ENCODE measurements around the gene SLC30A7.

SLC30A7 gene

GRCh38 chr1:100979631-100980030 lies 83.7 kb downstream of the SLC30A7 start:
- Histone ChIP-seq H2BK15ac (ENCODE audit: low read depth, poor library complexity, severe bottlenecking) (no peak overlapping the region), H4K91ac (ENCODE audit: low read length) (no peak overlapping the region)

GRCh38 chr1:100982793-100983192 lies 86.9 kb downstream of the SLC30A7 start:
- Histone ChIP-seq H2AK5ac (ENCODE audit: low read length, severe bottlenecking) (no peak overlapping the region), H2AFZ (ENCODE audit: low read depth, low read length) (no peak overlapping the region), H2BK5ac (ENCODE audit: low read depth, low read length, poor library complexity, severe bottlenecking) (no peak overlapping the region), H3K36me3 (ENCODE audit: control insufficient read depth in 1 of 2, insufficient read depth in 2 of 2, low read depth in 1 of 2, low read length in 2 of 2) (peaks cover 3 to 37% of the 10 kb centered on the region in 2 experiments), H4K8ac (ENCODE audit: low read length) (no peak overlapping the region), H3K18ac (ENCODE audit: low read depth in 1 of 2, low read length in 2 of 2) (no peak overlapping the region), H3K4me2 (ENCODE audit: low read length, poor library complexity, severe bottlenecking) (no peak overlapping the region), H3K9me3 (ENCODE audit: control insufficient read depth, low read length) (no peaks in the 10 kb centered on the region), H3K4ac (ENCODE audit: low read depth in 1 of 2, low read length in 2 of 2) (no peak overlapping the region), H3K79me1 (replicated peaks; ENCODE audit: low read length, poor library complexity, severe bottlenecking) (peaks cover 8% of the 10 kb centered on the region), H3K27ac (ENCODE audit: low read length, poor library complexity, severe bottlenecking) (no peak overlapping the region), H2BK15ac (ENCODE audit: low read depth, poor library complexity, severe bottlenecking) (no peak overlapping the region), H2BK120ac (ENCODE audit: low read depth, low read length) (no peak overlapping the region), H3K14ac (ENCODE audit: low read length in 2 of 2) (no peak overlapping the region), H3K27me3 (ENCODE audit: control insufficient read depth in 1 of 2, insufficient read depth in 1 of 2, low read length in 2 of 2) (no peaks in the 10 kb centered on the region), H3K4me1 (ENCODE audit: control insufficient read depth, insufficient read depth, low read depth, low read length) (peaks cover under 1% of the 10 kb centered on the region), H4K91ac (ENCODE audit: low read length) (no peak overlapping the region), H2BK12ac (ENCODE audit: low read length in 2 of 2) (no peak overlapping the region), H3K9ac (ENCODE audit: low read length) (no peak overlapping the region), H3K4me3 (ENCODE audit: insufficient read depth in 1 of 2, low read depth in 1 of 2, low read length in 2 of 2) (no peak overlapping the region), H3K23ac (ENCODE audit: low read length in 2 of 2) (no peak overlapping the region)
- WGBS: 100% methylated on average over 4 of the region's 4 CpGs
- DNase-seq: no peak

More at GRCh38 chr1:100979631-100980030, 83.7 kb downstream of the SLC30A7 start:
- H2BK5ac ChIP-seq (ENCODE audit: low read depth, low read length, poor library complexity, severe bottlenecking): no peak overlapping the region
- no peak overlapping the region for H3K14ac ChIP-seq (ENCODE audit: low read length in 2 of 2)
- H3K4ac ChIP-seq (ENCODE audit: low read depth in 1 of 2, low read length in 2 of 2): no peak overlapping the region
- no peak overlapping the region for H3K9ac ChIP-seq (ENCODE audit: low read length)
- no peak overlapping the region for H2BK120ac ChIP-seq (ENCODE audit: low read depth, low read length)
- H2AK5ac ChIP-seq (ENCODE audit: low read length, severe bottlenecking): no peak overlapping the region
- peaks cover 8% of the 10 kb centered on the region for H3K79me1 ChIP-seq (replicated peaks; ENCODE audit: low read length, poor library complexity, severe bottlenecking)
- H4K8ac ChIP-seq (ENCODE audit: low read length): no peak overlapping the region
- peaks cover 1% of the 10 kb centered on the region for H3K4me1 ChIP-seq (ENCODE audit: control insufficient read depth, insufficient read depth, low read depth, low read length)
- H3K23ac ChIP-seq (ENCODE audit: low read length in 2 of 2): no peak overlapping the region
- no peak overlapping the region for H2BK12ac ChIP-seq (ENCODE audit: low read length in 2 of 2)
- H2AFZ ChIP-seq (ENCODE audit: low read depth, low read length): no peak overlapping the region
- no peaks in the 10 kb centered on the region for H3K9me3 ChIP-seq (ENCODE audit: control insufficient read depth, low read length)
- H3K27ac ChIP-seq (ENCODE audit: low read length, poor library complexity, severe bottlenecking): no peak overlapping the region
- no peaks in the 10 kb centered on the region for H3K27me3 ChIP-seq (ENCODE audit: control insufficient read depth in 1 of 2, insufficient read depth in 1 of 2, low read length in 2 of 2)
- H3K18ac ChIP-seq (ENCODE audit: low read depth in 1 of 2, low read length in 2 of 2): no peak overlapping the region
- no peak overlapping the region for H3K4me3 ChIP-seq (ENCODE audit: insufficient read depth in 1 of 2, low read depth in 1 of 2, low read length in 2 of 2)
- WGBS: 100% methylated on average over 1 of the region's 2 CpGs
- no peak overlapping the region for H3K4me2 ChIP-seq (ENCODE audit: low read length, poor library complexity, severe bottlenecking)
- peaks cover 0 to 63% of the 10 kb centered on the region in 2 experiments for H3K36me3 ChIP-seq (ENCODE audit: control insufficient read depth in 1 of 2, insufficient read depth in 2 of 2, low read depth in 1 of 2, low read length in 2 of 2)
- no peak for DNase-seq

- H4K91ac ChIP-seq (ENCODE audit: low read length): no peak overlapping the region
- H3K27me3 ChIP-seq (ENCODE audit: control insufficient read depth in 1 of 2, insufficient read depth in 1 of 2, low read length in 2 of 2): no peaks in the 10 kb centered on the region
- H2BK15ac ChIP-seq (ENCODE audit: low read depth, poor library complexity, severe bottlenecking): no peak overlapping the region
- no peak overlapping the region for H3K23ac ChIP-seq (ENCODE audit: low read length in 2 of 2)
- H2BK120ac ChIP-seq (ENCODE audit: low read depth, low read length): no peak overlapping the region
- no peak overlapping the region for H3K27ac ChIP-seq (ENCODE audit: low read length, poor library complexity, severe bottlenecking)
- peaks cover 6% of the 10 kb centered on the region for H3K79me1 ChIP-seq (replicated peaks; ENCODE audit: low read length, poor library complexity, severe bottlenecking)
- H2BK5ac ChIP-seq (ENCODE audit: low read depth, low read length, poor library complexity, severe bottlenecking): no peak overlapping the region
- H2AFZ ChIP-seq (ENCODE audit: low read depth, low read length): no peak overlapping the region
- H4K8ac ChIP-seq (ENCODE audit: low read length): no peak overlapping the region
- no peaks in the 10 kb centered on the region for H3K9me3 ChIP-seq (ENCODE audit: control insufficient read depth, low read length)
- H3K4me1 ChIP-seq (ENCODE audit: control insufficient read depth, insufficient read depth, low read depth, low read length): peaks cover 1% of the 10 kb centered on the region
- H3K9ac ChIP-seq (ENCODE audit: low read length): no peak overlapping the region
- no peak overlapping the region for H3K4me2 ChIP-seq (ENCODE audit: low read length, poor library complexity, severe bottlenecking)
- peak; percentile 66 for DNase-seq
- H3K36me3 ChIP-seq (ENCODE audit: control insufficient read depth in 1 of 2, insufficient read depth in 2 of 2, low read depth in 1 of 2, low read length in 2 of 2): peaks cover 11 to 33% of the 10 kb centered on the region in 2 experiments
- H3K4me3 ChIP-seq (ENCODE audit: insufficient read depth in 1 of 2, low read depth in 1 of 2, low read length in 2 of 2): no peak overlapping the region
- no peak overlapping the region for H3K4ac ChIP-seq (ENCODE audit: low read depth in 1 of 2, low read length in 2 of 2)
- no peak overlapping the region for H3K18ac ChIP-seq (ENCODE audit: low read depth in 1 of 2, low read length in 2 of 2)
- H2AK5ac ChIP-seq (ENCODE audit: low read length, severe bottlenecking): no peak overlapping the region
- H3K14ac ChIP-seq (ENCODE audit: low read length in 2 of 2): no peak overlapping the region
- WGBS: 83% methylated on average over 2 of the region's 3 CpGs
- no peak overlapping the region for H2BK12ac ChIP-seq (ENCODE audit: low read length in 2 of 2)
Measured at GRCh38 chr1:100988121-100988520, 92.2 kb downstream of the SLC30A7 start.

GRCh38 chr1:100989306-100990077 lies 93.6 kb downstream of the SLC30A7 start:
- Histone ChIP-seq H2AK5ac (ENCODE audit: low read length, severe bottlenecking) (no peak overlapping the region), H3K4ac (ENCODE audit: low read depth in 1 of 2, low read length in 2 of 2) (no peak overlapping the region), H2BK15ac (ENCODE audit: low read depth, poor library complexity, severe bottlenecking) (no peak overlapping the region), H3K14ac (ENCODE audit: low read length in 2 of 2) (no peak overlapping the region), H3K23ac (ENCODE audit: low read length in 2 of 2) (no peak overlapping the region), H3K18ac (ENCODE audit: low read depth in 1 of 2, low read length in 2 of 2) (no peak overlapping the region), H4K8ac (ENCODE audit: low read length) (no peak overlapping the region), H3K27ac (ENCODE audit: low read length, poor library complexity, severe bottlenecking) (no peak overlapping the region), H2BK5ac (ENCODE audit: low read depth, low read length, poor library complexity, severe bottlenecking) (no peak overlapping the region), H3K4me2 (ENCODE audit: low read length, poor library complexity, severe bottlenecking) (no peak overlapping the region), H3K4me1 (ENCODE audit: control insufficient read depth, insufficient read depth, low read depth, low read length) (peaks cover 1% of the 10 kb centered on the region), H4K91ac (ENCODE audit: low read length) (no peak overlapping the region), H2AFZ (ENCODE audit: low read depth, low read length) (no peak overlapping the region), H2BK12ac (ENCODE audit: low read length in 2 of 2) (no peak overlapping the region), H3K79me1 (replicated peaks; ENCODE audit: low read length, poor library complexity, severe bottlenecking) (peaks cover 4% of the 10 kb centered on the region), H3K9me3 (ENCODE audit: control insufficient read depth, low read length) (no peaks in the 10 kb centered on the region), H3K4me3 (ENCODE audit: insufficient read depth in 1 of 2, low read depth in 1 of 2, low read length in 2 of 2) (no peak overlapping the region), H3K36me3 (ENCODE audit: control insufficient read depth in 1 of 2, insufficient read depth in 2 of 2, low read depth in 1 of 2, low read length in 2 of 2) (peaks cover 11 to 33% of the 10 kb centered on the region in 2 experiments), H3K9ac (ENCODE audit: low read length) (peak overlapping the region; percentile 12), H3K27me3 (ENCODE audit: control insufficient read depth in 1 of 2, insufficient read depth in 1 of 2, low read length in 2 of 2) (no peaks in the 10 kb centered on the region), H2BK120ac (ENCODE audit: low read depth, low read length) (no peak overlapping the region)
- WGBS: 94% methylated on average over 2 of the region's 2 CpGs
- peak; percentile 88 for DNase-seq

All from mesenchymal stem cell (in vitro differentiated cells and primary cell).